Naive B cell (primary cell): ENCODE measurements around the gene TIMP2. TPM values are rescaled to one million over a fixed set of nuclear protein-coding genes. Genes with fewer than 3 reads are reported as not detected.
A peak's percentile ranks its signal among the peaks of the same experiment; 100 is the strongest.

Experiments used
- ATAC-seq, 2 donors: fragments of 150-1000 bp; cut with Tn5 transposase; 2 replicates each; pipeline ENCODE4 v1.10.0; 2021; ENCODE audit warnings: low read depth in 2 of 2, mild to moderate bottlenecking in 2 of 2, moderate library complexity in 2 of 2
- DNase-seq: peaks from one replicate; pipeline ENCODE4 v3.0.0; 2022
- H3K27ac Mint-ChIP-seq, 6 donors: one replicate each; pipeline ENCODE4 v1.8.0; 2020 to 2022; ENCODE audit warnings: mild to moderate bottlenecking in 6 of 6, mixed read lengths in 6 of 6, moderate library complexity in 5 of 6, inconsistent platforms in 2 of 6
- H3K27me3 Mint-ChIP-seq, 3 donors: one replicate each; pipeline ENCODE4 v1.8.0; 2021 to 2022; ENCODE audit warnings: mixed read lengths in 3 of 3, mild to moderate bottlenecking in 1 of 3
- H3K36me3 Mint-ChIP-seq, 2 donors: one replicate each; pipeline ENCODE4 v1.8.0; 2020 to 2022; ENCODE audit warnings: mixed read lengths in 2 of 2, inconsistent platforms in 1 of 2, mild to moderate bottlenecking in 1 of 2
- H3K4me1 Mint-ChIP-seq, 3 donors: one replicate each; pipeline ENCODE4 v1.8.0; 2020 to 2022; ENCODE audit warnings: mixed read lengths in 3 of 3, inconsistent platforms in 1 of 3, mild to moderate bottlenecking in 1 of 3, moderate library complexity in 1 of 3
- H3K4me3 Mint-ChIP-seq, 8 donors: one replicate each; pipeline ENCODE4 v1.8.0; 2020 to 2022; ENCODE audit warnings: mild to moderate bottlenecking in 8 of 8, mixed read lengths in 8 of 8, moderate library complexity in 8 of 8, inconsistent platforms in 2 of 8
- H3K9me3 Mint-ChIP-seq, 7 donors: one replicate each; pipeline ENCODE4 v1.8.0; 2020 to 2022; ENCODE audit warnings: mixed read lengths in 7 of 7, mild to moderate bottlenecking in 5 of 7, inconsistent platforms in 2 of 7, moderate library complexity in 1 of 7
- polyA plus RNA-seq, 6 donors: library from polyadenylated mRNA; unstranded; fragments of 300-500 nt; fragmentation: Illumina TruSeq; gene quantifications; one replicate each; pipeline ENCODE4 v1.2.3, GENCODE V29; 2021; ENCODE audit warnings: low read depth in 6 of 6

Gene TIMP2
- polyA plus RNA-seq, 6 donors from 2014 or later = 0.40 to 1.1 (median 0.65) TPM

DNA sequence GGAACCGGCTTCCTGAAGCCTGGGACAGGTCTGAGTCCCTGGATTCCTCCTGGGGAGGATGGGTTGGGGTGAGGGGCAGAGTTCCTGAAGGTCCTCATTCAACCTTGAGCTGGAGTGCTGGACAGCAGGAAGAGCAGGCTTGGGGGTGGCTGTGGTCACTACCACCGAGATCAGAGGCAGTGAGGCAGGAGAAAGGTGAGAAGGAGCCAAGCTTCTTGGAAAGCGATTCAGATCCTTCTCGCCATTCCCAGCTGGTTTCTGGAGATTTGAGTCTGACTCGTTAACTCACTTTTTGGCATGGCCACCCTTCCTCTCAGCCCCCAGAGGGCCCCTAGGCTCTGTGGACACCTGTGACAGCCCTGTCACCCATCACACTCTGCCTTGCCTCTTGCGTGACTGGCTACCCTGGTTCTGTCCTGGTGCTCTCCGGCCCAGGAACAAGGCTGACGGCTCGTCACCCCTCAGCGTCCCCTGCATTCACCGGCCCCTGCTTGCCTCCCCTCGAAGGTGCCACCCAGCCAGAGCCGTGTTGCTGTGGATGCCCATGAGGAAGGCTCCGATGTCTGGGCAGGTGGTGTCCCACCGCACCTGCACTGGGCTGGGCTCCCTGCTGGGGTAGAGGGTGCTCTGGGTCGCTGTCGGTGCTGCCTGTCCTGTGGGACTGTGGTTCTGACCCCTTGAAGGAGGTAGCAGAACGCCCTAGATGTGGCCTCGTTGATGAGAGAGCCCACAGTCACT, 9.7 kb upstream of the TIMP2 start:
- no peaks in the 10 kb centered on the region for H3K9me3 Mint-ChIP-seq
- H3K27me3 Mint-ChIP-seq = peaks cover 7 to 19% (median 18%) of the 10 kb centered on the region in 3 donors
- H3K36me3 Mint-ChIP-seq = no peaks in the 10 kb centered on the region
- ATAC-seq (no peak), DNase-seq (no peak)
- H3K27ac Mint-ChIP-seq = peak overlapping the region in 1 of 6 donors; percentile 33
- peaks cover 0 to 4% (median 0%) of the 10 kb centered on the region in 3 donors for H3K4me1 Mint-ChIP-seq
- H3K4me3 Mint-ChIP-seq = no peak overlapping the region

DNA sequence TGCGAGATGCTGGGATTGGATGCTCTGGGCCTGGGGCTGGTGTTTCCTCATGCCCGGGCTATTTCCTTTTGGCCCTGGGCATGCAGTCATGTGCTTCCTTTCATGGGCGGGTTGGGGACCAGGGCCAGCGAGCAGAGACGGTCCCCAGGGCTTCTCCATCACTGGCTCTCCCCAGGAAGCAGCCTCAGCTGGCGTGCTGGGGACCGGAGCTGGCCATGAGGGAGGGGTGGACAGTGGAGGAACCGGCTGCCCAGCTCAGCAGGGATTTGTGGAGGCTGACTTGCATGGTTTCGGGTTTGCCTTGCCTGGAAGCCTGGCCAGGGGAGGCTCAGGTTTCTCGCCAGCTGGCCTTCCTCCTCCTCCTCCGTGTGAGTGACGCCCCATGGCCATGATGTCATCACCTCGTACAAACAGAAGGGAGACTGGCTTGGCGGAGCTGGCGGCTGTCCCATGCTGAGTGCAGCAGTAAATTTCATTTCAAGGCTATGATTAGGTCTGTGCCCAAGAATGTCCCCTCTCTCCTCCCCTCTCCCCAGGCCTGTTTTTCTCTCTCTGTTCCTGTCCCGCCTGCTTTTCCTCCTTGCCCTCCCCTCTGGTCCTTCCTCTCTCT, 8.9 kb upstream of the TIMP2 start:
- H3K27ac Mint-ChIP-seq = no peak overlapping the region
- no peak for ATAC-seq
- H3K27me3 Mint-ChIP-seq = peaks cover 7 to 22% (median 19%) of the 10 kb centered on the region in 3 donors
- no peaks in the 10 kb centered on the region for H3K36me3 Mint-ChIP-seq
- H3K4me3 Mint-ChIP-seq = peak overlapping the region in 1 of 8 donors; percentile 32
- no peaks in the 10 kb centered on the region for H3K9me3 Mint-ChIP-seq
- peaks cover 0 to 4% (median 0%) of the 10 kb centered on the region in 3 donors for H3K4me1 Mint-ChIP-seq
- DNase-seq = no peak

- no peak for DNase-seq
- Mint-ChIP-seq H3K4me3 (no peak overlapping the region), H3K9me3 (no peaks in the 10 kb centered on the region)
Observed at GRCh38 chr17:78933025-78933958, 8.1 kb upstream of the TIMP2 start.

GRCh38 chr17:78929908-78930775, 5.0 kb upstream of the TIMP2 start:
- Mint-ChIP-seq H3K27ac (peak overlapping the region in 1 of 6 donors; percentile 38), H3K36me3 (no peaks in the 10 kb centered on the region), H3K4me3 (no peak overlapping the region), H3K9me3 (no peaks in the 10 kb centered on the region), H3K27me3 (peaks cover 4 to 26% (median 16%) of the 10 kb centered on the region in 3 donors), H3K4me1 (peaks cover 4 to 8% (median 6%) of the 10 kb centered on the region in 3 donors)
- ATAC-seq = no peak
- DNase-seq = no peak

More at GRCh38 chr17:78933025-78933958, 8.1 kb upstream of the TIMP2 start:
- Mint-ChIP-seq H3K27ac (peak overlapping the region in 1 of 6 donors; percentile 86), H3K36me3 (no peaks in the 10 kb centered on the region), H3K4me1 (peaks cover 0 to 4% (median 0%) of the 10 kb centered on the region in 3 donors), H3K27me3 (peaks cover 7 to 27% (median 20%) of the 10 kb centered on the region in 3 donors)
- peak in 1 of 2 donors; percentile 35 for ATAC-seq

- peak overlapping the region in 2 of 6 donors; percentile 71 to 85 for H3K27ac Mint-ChIP-seq
- H3K36me3 Mint-ChIP-seq = no peaks in the 10 kb centered on the region
- H3K27me3 Mint-ChIP-seq = peaks cover under 1 to 17% (median 6%) of the 10 kb centered on the region in 3 donors
- peak overlapping the region in 7 of 8 donors; percentile 22 to 86 (median 65) for H3K4me3 Mint-ChIP-seq
- H3K9me3 Mint-ChIP-seq = no peaks in the 10 kb centered on the region
- H3K4me1 Mint-ChIP-seq = peaks cover 10 to 26% (median 23%) of the 10 kb centered on the region in 3 donors
- DNase-seq (no peak), ATAC-seq (peak; percentile 3 to 8)
Observed at GRCh38 chr17:78925662-78926555, 722 bp upstream of the TIMP2 start.

DNA sequence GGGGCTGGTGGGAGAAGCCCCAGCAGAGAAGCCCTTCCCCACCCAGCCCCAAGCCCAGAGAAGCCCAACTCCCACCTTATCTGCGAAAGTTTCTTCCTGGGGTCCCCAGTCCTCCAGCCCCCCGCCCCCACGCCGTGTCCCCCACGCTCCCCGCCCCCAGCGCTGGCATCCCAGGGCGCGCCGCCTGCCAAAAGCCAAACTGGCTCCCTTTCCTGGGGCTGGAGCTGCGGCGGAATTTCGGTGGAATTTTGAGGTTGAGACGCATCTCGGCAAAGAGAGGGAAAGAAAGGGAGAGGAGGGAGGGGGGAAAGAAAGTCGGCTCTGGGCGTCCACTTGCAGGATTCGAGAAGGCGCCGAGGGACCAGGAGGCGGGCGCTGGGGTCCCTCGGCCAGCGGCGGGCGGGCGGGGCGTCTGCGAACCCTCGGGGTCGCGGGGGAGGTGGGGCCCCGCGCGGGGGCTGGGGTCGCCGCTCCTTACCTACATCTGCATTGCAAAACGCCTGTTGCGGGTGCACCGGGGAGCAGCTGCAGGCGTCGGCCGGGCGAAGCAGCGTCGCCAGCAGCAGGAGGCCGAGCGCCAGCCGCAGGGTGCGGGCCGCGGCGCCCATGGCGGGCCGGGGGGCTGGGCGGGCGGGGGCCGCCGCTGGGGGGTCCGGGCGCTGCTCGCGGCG, 571 bp downstream of the TIMP2 start:
- ATAC-seq (peak; percentile 4 to 7), DNase-seq (no peak)
- Mint-ChIP-seq H3K9me3 (no peaks in the 10 kb centered on the region), H3K4me3 (peak overlapping the region; percentile 84 to 96 (median 89)), H3K4me1 (peaks cover 15 to 31% (median 26%) of the 10 kb centered on the region in 3 donors), H3K36me3 (no peaks in the 10 kb centered on the region), H3K27me3 (peaks cover 0 to 17% (median 10%) of the 10 kb centered on the region in 3 donors), H3K27ac (peak overlapping the region in 1 of 6 donors; percentile 88)

GRCh38 chr17:78923660-78924453, 1.3 kb downstream of the TIMP2 start:
- Mint-ChIP-seq H3K9me3 (no peaks in the 10 kb centered on the region), H3K27ac (peak overlapping the region; percentile 88 to 96 (median 91)), H3K27me3 (peaks cover 0 to 11% (median 10%) of the 10 kb centered on the region in 3 donors), H3K36me3 (no peaks in the 10 kb centered on the region), H3K4me1 (peaks cover 19 to 31% (median 26%) of the 10 kb centered on the region in 3 donors), H3K4me3 (peak overlapping the region; percentile 84 to 96 (median 89))
- DNase-seq = peak; percentile 78
- ATAC-seq = peak; percentile 79 to 80

DNA sequence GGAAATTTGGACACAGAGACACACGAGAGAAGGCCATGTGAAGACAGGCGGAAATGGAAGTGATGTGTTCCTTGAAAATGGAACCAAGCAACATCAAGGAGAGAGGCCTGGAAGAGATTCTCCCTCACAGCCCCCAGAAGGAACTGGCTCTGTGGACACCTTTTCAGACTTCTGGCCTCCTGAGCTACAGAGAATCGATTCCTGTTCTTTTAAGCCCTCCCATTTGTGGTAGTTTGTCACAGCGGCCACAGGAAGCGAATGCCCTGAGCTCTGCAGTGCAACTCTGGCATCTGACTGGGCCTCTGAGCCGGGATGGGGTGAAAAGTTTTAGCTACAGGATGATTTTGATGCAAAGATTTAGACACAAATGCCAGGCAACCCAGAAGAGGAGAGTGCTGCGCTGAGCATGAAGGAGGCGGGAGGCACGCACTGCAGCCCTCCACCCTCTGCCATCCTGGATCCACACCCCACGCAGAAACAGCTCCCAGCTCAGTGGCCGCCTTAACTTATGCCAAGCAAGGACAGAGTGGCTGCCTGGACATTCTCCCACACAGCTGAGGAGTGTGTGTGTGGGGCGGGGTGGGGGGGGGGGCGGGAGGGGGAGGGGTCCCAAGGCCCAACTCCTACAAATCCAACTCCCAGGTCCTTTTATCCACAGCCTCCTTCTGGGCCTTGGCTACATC, 2.2 kb downstream of the TIMP2 start:
- H3K27ac Mint-ChIP-seq = peak overlapping the region; percentile 88 to 96 (median 90)
- H3K27me3 Mint-ChIP-seq = peaks cover 0 to 6% (median 4%) of the 10 kb centered on the region in 3 donors
- peak overlapping the region; percentile 60 to 96 (median 86) for H3K4me3 Mint-ChIP-seq
- ATAC-seq (no peak), DNase-seq (no peak)
- H3K36me3 Mint-ChIP-seq = no peaks in the 10 kb centered on the region
- peaks cover 24 to 38% (median 31%) of the 10 kb centered on the region in 3 donors for H3K4me1 Mint-ChIP-seq
- no peaks in the 10 kb centered on the region for H3K9me3 Mint-ChIP-seq

- Mint-ChIP-seq H3K9me3 (no peaks in the 10 kb centered on the region), H3K27me3 (peaks cover 0 to 4% (median under 1%) of the 10 kb centered on the region in 3 donors), H3K4me3 (peak overlapping the region in 3 of 8 donors; percentile 1 to 58 (median 49)), H3K27ac (no peak overlapping the region), H3K4me1 (peaks cover 32 to 48% (median 41%) of the 10 kb centered on the region in 3 donors), H3K36me3 (no peaks in the 10 kb centered on the region)
- ATAC-seq (no peak), DNase-seq (no peak)
Observed at GRCh38 chr17:78921437-78921971, 3.7 kb downstream of the TIMP2 start.

DNA sequence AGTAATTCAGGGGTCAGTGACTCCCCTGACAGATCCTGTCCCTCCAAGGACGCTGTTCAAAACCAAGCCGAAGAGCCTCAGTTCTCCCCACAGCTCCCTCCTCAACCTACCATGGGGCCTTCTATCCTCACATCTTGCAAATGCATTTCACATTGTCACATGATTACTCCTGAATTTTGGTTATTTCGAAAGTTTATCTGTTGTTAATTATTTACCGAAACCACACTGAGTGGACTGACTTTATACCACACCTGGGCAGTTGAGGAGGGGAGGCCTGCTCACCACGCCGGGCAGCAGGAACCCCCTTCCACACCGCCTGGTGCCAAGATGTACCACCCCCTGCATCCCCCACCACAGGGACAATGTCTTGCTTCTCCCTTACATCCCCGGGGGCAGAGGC, 4.7 kb downstream of the TIMP2 start:
- no peaks in the 10 kb centered on the region for H3K36me3 Mint-ChIP-seq
- H3K4me1 Mint-ChIP-seq = peaks cover 38 to 51% (median 44%) of the 10 kb centered on the region in 3 donors
- H3K4me3 Mint-ChIP-seq = no peak overlapping the region
- no peak for ATAC-seq
- DNase-seq = no peak
- H3K27me3 Mint-ChIP-seq = peaks cover 0 to 7% (median 4%) of the 10 kb centered on the region in 3 donors
- no peaks in the 10 kb centered on the region for H3K9me3 Mint-ChIP-seq
- peak overlapping the region in 2 of 6 donors; percentile 61 to 78 for H3K27ac Mint-ChIP-seq
